SK-N-SH (cell line): ENCODE data around the gene OR5K1.

Experiments used
- EP300 ChIP-seq, 2 experiments: IDR thresholded peaks; 2 replicates each; pipeline versions ENCODE4 v1.4.0 to v1.6.1; 2012; ENCODE audit warnings: borderline replicate concordance in 1 of 2, low read depth in 1 of 2, low read length in 1 of 2
- EZH2phosphoT487 ChIP-seq: fragments of 200-600 bp; sonication (generic); IDR thresholded peaks from 2 replicates; pipeline ENCODE4 v1.6.1; 2017; ENCODE audit warnings: low read depth, mixed run types, mild to moderate bottlenecking, antibody characterized with exemption, moderate library complexity, borderline replicate concordance
- FOSL2 ChIP-seq: IDR thresholded peaks from 2 replicates; pipeline ENCODE4 v1.4.0; 2012; ENCODE audit warnings: low read depth, mild to moderate bottlenecking, moderate library complexity, borderline replicate concordance
- FOXJ3 ChIP-seq: sonication (generic); formaldehyde crosslinking; IDR thresholded peaks from 2 replicates; pipeline ENCODE4 v1.5.1; 2020; ENCODE audit warnings: mild to moderate bottlenecking, missing genetic modification reagents
- GABPA ChIP-seq: IDR thresholded peaks from 2 replicates; pipeline ENCODE4 v1.4.0; 2012; ENCODE audit warnings: low read depth, mild to moderate bottlenecking
- MAX ChIP-seq: IDR thresholded peaks from 2 replicates; pipeline ENCODE4 v1.4.0; 2012; ENCODE audit warnings: low read depth
- MXI1 ChIP-seq: IDR thresholded peaks from 2 replicates; pipeline ENCODE4 v1.6.1; 2012; ENCODE audit warnings: mild to moderate bottlenecking, low read depth, low read length, improper control_type of control experiment
- NFIC ChIP-seq: IDR thresholded peaks from 2 replicates; pipeline ENCODE4 v1.4.0; 2012; ENCODE audit warnings: borderline replicate concordance
- POLR2AphosphoS5 ChIP-seq: IDR thresholded peaks from 2 replicates; pipeline ENCODE4 v1.6.1; 2012; ENCODE audit warnings: low read depth, low read length
- REST ChIP-seq: IDR thresholded peaks from 2 replicates; pipeline ENCODE4 v1.6.1; 2012; ENCODE audit warnings: mild to moderate bottlenecking, low read depth, low read length, moderate library complexity
- RXRA ChIP-seq: IDR thresholded peaks from 2 replicates; pipeline ENCODE4 v1.4.0; 2012; ENCODE audit warnings: low read depth, mild to moderate bottlenecking, borderline replicate concordance
- TAF1 ChIP-seq: IDR thresholded peaks from 2 replicates; pipeline ENCODE4 v1.6.1; 2012; ENCODE audit warnings: low read depth, mild to moderate bottlenecking, low read length, moderate library complexity, borderline replicate concordance
- TF ChIP-seq, protein P1 (sequence below): fragments of 200-600 bp; sonication (generic); IDR thresholded peaks from 2 replicates; pipeline ENCODE4 v1.6.1; 2017; ENCODE audit warnings: antibody characterized with exemption, mild to moderate bottlenecking, moderate library complexity

- TF ChIP-seq GABPA (no peak), FOXJ3 (CRISPR knock-in tag) (no peak), MAX (no peak), MXI1 (no peak), TAF1 (no peak), EP300 (IDR thresholded peaks at IDR 0.05; ENCODE audit: borderline replicate concordance in 1 of 2, low read depth in 1 of 2, low read length in 1 of 2) (no peak), RXRA (no peak), REST (no peak), EZH2phosphoT487 (no peak), FOSL2 (no peak), POLR2AphosphoS5 (no peak), NFIC (no peak)
- TF ChIP-seq, protein P1, sequence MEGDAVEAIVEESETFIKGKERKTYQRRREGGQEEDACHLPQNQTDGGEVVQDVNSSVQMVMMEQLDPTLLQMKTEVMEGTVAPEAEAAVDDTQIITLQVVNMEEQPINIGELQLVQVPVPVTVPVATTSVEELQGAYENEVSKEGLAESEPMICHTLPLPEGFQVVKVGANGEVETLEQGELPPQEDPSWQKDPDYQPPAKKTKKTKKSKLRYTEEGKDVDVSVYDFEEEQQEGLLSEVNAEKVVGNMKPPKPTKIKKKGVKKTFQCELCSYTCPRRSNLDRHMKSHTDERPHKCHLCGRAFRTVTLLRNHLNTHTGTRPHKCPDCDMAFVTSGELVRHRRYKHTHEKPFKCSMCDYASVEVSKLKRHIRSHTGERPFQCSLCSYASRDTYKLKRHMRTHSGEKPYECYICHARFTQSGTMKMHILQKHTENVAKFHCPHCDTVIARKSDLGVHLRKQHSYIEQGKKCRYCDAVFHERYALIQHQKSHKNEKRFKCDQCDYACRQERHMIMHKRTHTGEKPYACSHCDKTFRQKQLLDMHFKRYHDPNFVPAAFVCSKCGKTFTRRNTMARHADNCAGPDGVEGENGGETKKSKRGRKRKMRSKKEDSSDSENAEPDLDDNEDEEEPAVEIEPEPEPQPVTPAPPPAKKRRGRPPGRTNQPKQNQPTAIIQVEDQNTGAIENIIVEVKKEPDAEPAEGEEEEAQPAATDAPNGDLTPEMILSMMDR, result no peak
Observed at GRCh38 chr3:98519351-98519750, 56.4 kb downstream of the OR5K1 start.
